Immature natural killer cell (primary cell): Measurements from ENCODE around the gene NGEF. TPM values are rescaled to one million over a fixed set of nuclear protein-coding genes. Genes with fewer than 3 reads are reported as not detected.
A peak's percentile ranks its signal among the peaks of the same experiment; 100 is the strongest.

Experiments used
- DNase-seq, 3 donors: peaks; one replicate each; pipeline ENCODE4 v3.0.0; 2022; ENCODE audit warnings: mixed read lengths in 1 of 3
- H3K27ac Mint-ChIP-seq, 6 donors: one replicate each; pipeline ENCODE4 v1.8.0; 2020; ENCODE audit warnings: mixed read lengths in 6 of 6, mild to moderate bottlenecking in 5 of 6, inconsistent platforms in 4 of 6, moderate library complexity in 3 of 6
- H3K27me3 Mint-ChIP-seq, 3 donors: one replicate each; pipeline ENCODE4 v1.8.0; 2020 to 2021; ENCODE audit warnings: low read depth in 3 of 3, mild to moderate bottlenecking in 3 of 3, mixed read lengths in 3 of 3, moderate library complexity in 3 of 3, inconsistent platforms in 1 of 3
- H3K36me3 Mint-ChIP-seq, 3 donors: one replicate each; pipeline ENCODE4 v1.8.0; 2020; ENCODE audit warnings: mixed read lengths in 3 of 3, inconsistent platforms in 2 of 3, mild to moderate bottlenecking in 2 of 3
- H3K4me1 Mint-ChIP-seq, 2 donors: one replicate each; pipeline ENCODE4 v1.8.0; 2020; ENCODE audit warnings: inconsistent platforms in 2 of 2, mild to moderate bottlenecking in 2 of 2, mixed read lengths in 2 of 2, moderate library complexity in 1 of 2
- H3K4me3 Mint-ChIP-seq, 5 donors: one replicate each; pipeline ENCODE4 v1.8.0; 2020; ENCODE audit warnings: mild to moderate bottlenecking in 5 of 5, mixed read lengths in 5 of 5, inconsistent platforms in 3 of 5, moderate library complexity in 3 of 5
- H3K9me3 Mint-ChIP-seq, 6 donors: one replicate each; pipeline ENCODE4 v1.8.0; 2020; ENCODE audit warnings: mild to moderate bottlenecking in 6 of 6, mixed read lengths in 6 of 6, inconsistent platforms in 4 of 6, moderate library complexity in 3 of 6
- polyA plus RNA-seq, 3 donors: library from polyadenylated mRNA; unstranded; fragments of 300-500 nt; fragmentation: Illumina TruSeq; gene quantifications; one replicate each; pipeline ENCODE4 v1.2.3, GENCODE V29; 2021

NGEF gene, protein sequence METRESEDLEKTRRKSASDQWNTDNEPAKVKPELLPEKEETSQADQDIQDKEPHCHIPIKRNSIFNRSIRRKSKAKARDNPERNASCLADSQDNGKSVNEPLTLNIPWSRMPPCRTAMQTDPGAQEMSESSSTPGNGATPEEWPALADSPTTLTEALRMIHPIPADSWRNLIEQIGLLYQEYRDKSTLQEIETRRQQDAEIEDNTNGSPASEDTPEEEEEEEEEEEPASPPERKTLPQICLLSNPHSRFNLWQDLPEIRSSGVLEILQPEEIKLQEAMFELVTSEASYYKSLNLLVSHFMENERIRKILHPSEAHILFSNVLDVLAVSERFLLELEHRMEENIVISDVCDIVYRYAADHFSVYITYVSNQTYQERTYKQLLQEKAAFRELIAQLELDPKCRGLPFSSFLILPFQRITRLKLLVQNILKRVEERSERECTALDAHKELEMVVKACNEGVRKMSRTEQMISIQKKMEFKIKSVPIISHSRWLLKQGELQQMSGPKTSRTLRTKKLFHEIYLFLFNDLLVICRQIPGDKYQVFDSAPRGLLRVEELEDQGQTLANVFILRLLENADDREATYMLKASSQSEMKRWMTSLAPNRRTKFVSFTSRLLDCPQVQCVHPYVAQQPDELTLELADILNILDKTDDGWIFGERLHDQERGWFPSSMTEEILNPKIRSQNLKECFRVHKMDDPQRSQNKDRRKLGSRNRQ
- not detected for polyA plus RNA-seq

DNA sequence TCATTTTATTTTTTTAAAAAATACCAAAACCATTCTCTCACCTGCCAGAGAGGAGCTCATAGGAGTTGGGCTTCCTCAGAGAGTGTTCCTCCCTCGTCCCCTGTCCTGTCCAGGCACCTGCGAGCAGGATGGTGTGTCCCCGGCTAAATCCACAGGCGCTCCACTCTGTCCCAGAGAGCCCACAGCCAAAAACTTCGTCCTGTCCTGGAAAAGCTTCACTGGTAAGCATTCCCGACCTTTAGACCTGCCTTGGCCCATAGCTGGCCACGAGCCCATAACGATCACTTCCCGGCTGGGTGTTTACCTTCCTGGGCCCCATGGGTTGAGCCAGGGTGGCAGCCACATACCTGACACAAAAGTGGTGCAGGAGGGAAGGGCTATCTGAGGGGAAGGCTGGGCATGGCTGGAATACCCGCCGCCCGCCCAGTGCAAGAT is at the start of gene NGEF:
Gene NGEF, minus strand, starts transcription at position 230 of the 435 bp plus-strand sequence. CDS start 38,366 bp downstream, outside the sequence.
- no peak within 1 kb of the TSS for H3K4me3 Mint-ChIP-seq
- no peaks in the 10 kb centered on the region for H3K9me3 Mint-ChIP-seq
- H3K27ac Mint-ChIP-seq: no peak within 1 kb of the TSS
- DNase-seq: no peak
- peaks cover 2 to 3% (median 3%) of the 10 kb centered on the region in 3 donors for H3K27me3 Mint-ChIP-seq
- no peaks in the 10 kb centered on the region for H3K36me3 Mint-ChIP-seq
- no peaks in the 10 kb centered on the region for H3K4me1 Mint-ChIP-seq

DNA sequence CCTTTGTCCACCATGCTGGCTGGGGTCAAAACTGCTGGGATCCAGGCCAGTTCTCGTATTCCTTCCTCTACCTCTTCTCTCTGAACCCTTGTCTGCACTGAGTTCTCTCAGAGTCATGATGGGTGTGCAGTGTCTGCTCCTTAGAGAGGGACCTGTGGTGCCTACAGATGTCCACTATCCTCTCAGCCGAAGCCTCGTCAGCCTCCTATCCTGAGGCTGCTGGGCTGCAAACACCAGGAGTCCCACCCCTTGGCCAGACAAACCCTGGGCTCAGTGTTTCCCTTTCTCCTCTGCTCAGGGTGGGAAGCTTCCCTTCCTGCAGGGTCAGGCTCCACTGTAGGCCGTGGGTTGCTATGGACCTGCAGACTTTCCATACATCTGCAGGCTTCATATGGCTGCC is 49.4 kb upstream of the NGEF start:
- H3K9me3 Mint-ChIP-seq: no peaks in the 10 kb centered on the region
- H3K27ac Mint-ChIP-seq: peak overlapping the region; percentile 93 to 99 (median 96)
- peaks cover 9 to 15% (median 13%) of the 10 kb centered on the region in 3 donors for H3K36me3 Mint-ChIP-seq
- no peak for DNase-seq
- peak overlapping the region; percentile 85 to 97 (median 92) for H3K4me3 Mint-ChIP-seq
- H3K27me3 Mint-ChIP-seq: peaks cover 8 to 17% (median 15%) of the 10 kb centered on the region in 3 donors
- peaks cover 73 to 76% of the 10 kb centered on the region in 2 donors for H3K4me1 Mint-ChIP-seq

DNA sequence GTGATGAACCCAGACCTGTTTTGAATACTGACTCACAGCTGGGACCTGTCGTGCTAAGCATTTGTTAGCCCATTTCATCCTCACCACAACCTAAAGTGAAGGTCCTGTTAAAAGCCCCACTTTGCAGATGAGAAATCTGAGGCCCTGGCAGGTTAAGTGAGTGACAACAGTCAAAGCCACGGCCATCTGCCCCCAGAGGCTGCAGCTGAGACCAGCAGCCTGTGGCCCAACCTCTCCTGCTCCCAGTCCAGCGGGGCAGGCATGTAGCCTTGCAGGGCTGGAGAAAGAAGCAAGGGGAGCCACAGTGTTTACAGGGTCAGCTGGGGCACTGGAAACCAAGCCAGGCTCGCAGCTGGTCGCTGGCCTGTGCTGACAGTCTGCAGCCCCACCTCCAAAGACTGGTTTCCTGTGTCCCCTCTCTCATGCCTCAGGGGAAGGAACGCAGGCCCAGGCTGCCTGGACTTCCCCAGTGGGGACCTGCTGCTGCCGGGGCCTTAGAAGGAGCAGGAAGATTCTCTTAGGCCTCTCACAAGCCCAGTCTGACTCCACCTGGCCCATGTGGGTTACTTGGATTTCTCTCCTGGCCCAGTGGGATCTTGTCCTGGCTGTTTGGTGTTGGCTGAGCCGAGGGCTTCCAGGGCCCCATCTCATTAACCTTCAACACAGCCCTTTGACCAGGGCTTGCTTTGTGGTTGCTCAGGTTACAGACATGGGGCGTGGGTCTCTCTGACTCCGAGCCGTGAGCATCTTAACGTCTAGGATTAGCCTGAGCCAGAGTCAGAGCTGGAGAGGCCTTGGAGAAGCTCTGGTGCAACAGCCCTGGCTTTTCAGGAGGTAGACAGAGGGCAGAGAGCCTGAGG is 48.8 kb upstream of the NGEF start:
- DNase-seq: peak; percentile 50 to 55 (median 52)
- H3K4me3 Mint-ChIP-seq: peak overlapping the region; percentile 85 to 97 (median 92)

DNA sequence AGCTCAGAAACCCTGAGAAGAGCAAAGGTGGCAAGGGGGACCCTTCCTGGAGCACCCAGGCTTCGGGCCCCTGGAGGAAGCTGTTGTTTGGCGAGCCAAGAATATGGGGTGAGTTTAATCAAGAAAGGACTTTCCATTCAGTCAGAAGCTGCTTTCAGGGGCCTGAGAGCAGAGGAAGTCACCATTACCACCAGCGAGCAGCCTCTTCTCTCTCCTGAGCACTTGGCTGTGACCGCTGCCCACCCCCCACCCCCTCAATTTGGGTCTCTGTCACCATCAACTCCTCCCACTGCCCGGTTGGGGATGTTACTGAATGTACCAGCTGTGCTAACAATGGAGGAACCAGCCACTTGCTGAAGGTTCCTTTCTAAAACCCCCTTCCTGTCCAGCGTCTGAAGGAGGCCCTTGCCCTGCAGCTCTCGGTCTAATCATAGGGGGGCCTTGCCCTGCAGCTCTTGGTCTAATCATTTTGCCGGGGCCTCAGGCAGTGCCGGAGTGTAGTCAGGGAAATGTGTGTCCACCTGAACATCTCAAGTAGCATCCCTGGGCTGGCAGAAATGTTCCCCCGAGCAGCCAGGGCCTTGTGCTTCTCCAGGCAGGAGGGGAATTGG is 48.0 kb upstream of the NGEF start:
- Mint-ChIP-seq H3K27ac (peak overlapping the region; percentile 93 to 99 (median 96)), H3K36me3 (peaks cover 2 to 7% (median 2%) of the 10 kb centered on the region in 3 donors), H3K4me1 (peaks cover 59 to 62% of the 10 kb centered on the region in 2 donors)

More for the DNA sequence above, 48.8 kb upstream of the NGEF start:
- Mint-ChIP-seq H3K4me1 (peaks cover 66 to 70% of the 10 kb centered on the region in 2 donors), H3K27me3 (peaks cover 8 to 17% (median 14%) of the 10 kb centered on the region in 3 donors), H3K9me3 (no peaks in the 10 kb centered on the region), H3K27ac (peak overlapping the region; percentile 93 to 99 (median 96)), H3K36me3 (peaks cover 4 to 9% (median 7%) of the 10 kb centered on the region in 3 donors)

DNA sequence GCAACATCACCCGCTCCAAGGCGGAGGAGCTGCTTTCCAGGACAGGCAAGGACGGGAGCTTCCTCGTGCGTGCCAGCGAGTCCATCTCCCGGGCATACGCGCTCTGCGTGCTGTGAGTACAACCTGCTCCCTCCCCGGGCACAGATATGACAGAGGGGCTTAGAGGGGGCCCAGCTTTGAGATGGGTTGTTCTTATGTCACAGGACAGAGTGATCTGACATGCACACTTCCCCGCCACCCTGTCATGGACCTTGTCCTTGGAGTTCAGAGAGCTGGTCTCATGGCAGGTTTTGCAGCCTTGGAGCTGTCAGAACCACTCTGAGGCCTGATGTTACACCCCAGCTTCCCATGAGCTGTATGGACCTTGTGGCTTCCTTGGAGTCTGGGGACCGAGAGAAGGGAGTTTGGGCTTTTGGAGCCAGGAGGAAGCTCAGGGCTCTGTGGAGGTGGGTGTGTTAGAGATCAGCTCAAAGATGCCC is 47.5 kb upstream of the NGEF start:
- Mint-ChIP-seq H3K4me3 (peak overlapping the region; percentile 85 to 97 (median 92)), H3K9me3 (no peaks in the 10 kb centered on the region), H3K27ac (peak overlapping the region; percentile 93 to 99 (median 96)), H3K4me1 (peaks cover 54 to 59% of the 10 kb centered on the region in 2 donors), H3K27me3 (peaks cover 8 to 17% (median 13%) of the 10 kb centered on the region in 3 donors), H3K36me3 (peaks cover 0 to 6% (median 0%) of the 10 kb centered on the region in 3 donors)
- DNase-seq: no peak

More for the DNA sequence above, 48.0 kb upstream of the NGEF start:
- peaks cover 8 to 17% (median 13%) of the 10 kb centered on the region in 3 donors for H3K27me3 Mint-ChIP-seq
- H3K9me3 Mint-ChIP-seq: no peaks in the 10 kb centered on the region
- peak in 2 of 3 donors; percentile 42 to 50 for DNase-seq
- peak overlapping the region; percentile 85 to 97 (median 92) for H3K4me3 Mint-ChIP-seq

DNA sequence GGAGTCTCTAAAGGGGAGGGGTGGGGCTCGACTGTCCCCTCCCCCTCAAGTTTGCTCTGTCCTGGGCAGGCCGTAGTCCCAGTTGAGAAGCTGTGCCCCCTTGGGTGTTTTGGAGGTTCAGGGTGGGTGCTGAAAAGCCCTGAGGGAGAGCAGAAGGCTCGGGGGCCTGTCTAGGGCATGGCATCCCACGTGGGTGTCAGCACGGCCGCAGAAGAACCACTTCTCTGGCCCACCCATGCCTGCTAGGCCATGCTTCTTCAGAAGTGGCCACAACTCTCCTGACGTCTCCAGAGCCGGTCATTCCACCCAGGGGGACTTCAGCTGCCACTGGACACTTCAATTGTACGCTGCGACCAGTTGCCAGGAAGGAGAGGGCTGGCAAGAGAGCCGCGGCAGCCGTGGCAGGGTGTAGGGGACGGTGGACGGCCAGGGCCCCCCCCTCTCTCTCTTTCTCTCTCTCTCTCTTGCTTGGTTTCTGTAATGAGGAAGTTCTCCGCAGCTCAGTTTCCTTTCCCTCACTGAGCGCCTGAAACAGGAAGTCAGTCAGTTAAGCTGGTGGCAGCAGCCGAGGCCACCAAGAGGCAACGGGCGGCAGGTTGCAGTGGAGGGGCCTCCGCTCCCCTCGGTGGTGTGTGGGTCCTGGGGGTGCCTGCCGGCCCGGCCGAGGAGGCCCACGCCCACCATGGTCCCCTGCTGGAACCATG is 46.9 kb upstream of the NGEF start, which contains the start of gene INPP5D:
Gene INPP5D, plus strand, starts transcription at position 546 of the 704 bp plus-strand sequence. Its CDS starts 137 bp downstream, at position 683.
- Mint-ChIP-seq H3K27me3 (peaks cover 8 to 17% (median 15%) of the 10 kb centered on the region in 3 donors), H3K36me3 (peaks cover 0 to 6% (median 0%) of the 10 kb centered on the region in 3 donors), H3K4me3 (peak within 1 kb of the TSS; percentile 85 to 97 (median 92)), H3K4me1 (peaks cover 48 to 54% of the 10 kb centered on the region in 2 donors), H3K9me3 (no peaks in the 10 kb centered on the region), H3K27ac (peak within 1 kb of the TSS; percentile 93 to 99 (median 96))
- DNase-seq: peak; percentile 81 to 87 (median 86)

DNA sequence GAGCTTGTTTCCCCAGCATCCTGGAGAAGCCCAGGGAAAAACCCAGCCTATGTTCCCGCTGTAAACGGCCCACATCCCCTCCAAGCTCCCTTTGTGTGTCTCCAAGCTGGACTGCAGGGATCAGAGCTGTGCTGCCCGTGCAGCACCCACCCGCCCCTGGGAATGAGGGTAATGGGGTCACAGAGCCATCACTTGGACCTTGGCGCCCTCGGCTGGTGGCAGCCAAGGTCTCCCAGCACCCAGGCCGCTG is 46.4 kb upstream of the NGEF start:
- H3K9me3 Mint-ChIP-seq: no peaks in the 10 kb centered on the region
- H3K27me3 Mint-ChIP-seq: peaks cover 8 to 21% (median 19%) of the 10 kb centered on the region in 3 donors
- H3K27ac Mint-ChIP-seq: peak overlapping the region; percentile 93 to 99 (median 96)
- peak overlapping the region; percentile 85 to 97 (median 92) for H3K4me3 Mint-ChIP-seq
- H3K36me3 Mint-ChIP-seq: peaks cover 0 to 6% (median 0%) of the 10 kb centered on the region in 3 donors
- H3K4me1 Mint-ChIP-seq: peaks cover 46 to 53% of the 10 kb centered on the region in 2 donors
- DNase-seq: no peak

DNA sequence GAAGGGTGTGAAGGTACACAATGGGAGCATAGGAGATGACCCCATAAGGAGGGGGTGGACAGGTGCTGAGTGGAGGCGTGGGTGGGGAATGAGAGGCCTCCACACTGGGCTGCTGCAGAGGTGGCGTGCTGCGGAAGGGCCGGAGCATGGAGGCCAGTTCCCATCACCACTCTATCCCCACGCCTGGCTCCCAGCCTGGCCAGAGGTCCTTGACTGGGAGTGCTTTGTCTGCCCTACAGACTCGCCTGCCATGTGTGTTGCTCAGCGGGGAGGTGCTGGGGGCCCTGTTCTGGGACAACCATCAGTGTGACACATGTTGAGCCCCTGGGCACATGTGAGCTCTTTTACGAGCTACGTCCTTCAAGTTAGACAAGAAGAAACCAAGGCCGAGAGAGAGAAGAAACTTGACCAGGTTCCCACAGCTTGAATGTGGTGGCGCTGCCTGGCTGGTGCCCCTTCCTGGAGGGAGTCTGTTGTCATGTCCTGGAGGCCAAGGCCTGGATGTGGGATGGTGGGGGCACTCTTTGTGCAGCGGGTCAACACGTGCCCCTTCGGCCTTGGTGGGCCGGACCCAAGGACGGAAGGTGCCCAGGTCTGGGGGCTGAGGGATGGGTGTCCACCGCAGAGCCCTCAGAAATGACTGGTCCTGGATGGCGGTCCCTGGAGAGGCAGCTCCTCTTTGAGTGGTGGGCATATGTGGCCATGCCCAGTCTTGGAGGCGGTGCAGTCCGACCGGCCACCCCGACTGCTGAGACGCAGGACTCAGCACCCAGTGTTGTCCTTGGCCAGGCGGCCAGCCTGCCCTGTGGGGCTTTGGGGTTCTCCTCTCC is 45.9 kb upstream of the NGEF start:
- Mint-ChIP-seq H3K9me3 (no peaks in the 10 kb centered on the region), H3K4me1 (peaks cover 46 to 51% of the 10 kb centered on the region in 2 donors), H3K27me3 (peaks cover 8 to 21% (median 21%) of the 10 kb centered on the region in 3 donors), H3K27ac (peak overlapping the region; percentile 93 to 99 (median 96)), H3K36me3 (peaks cover 0 to 6% (median 0%) of the 10 kb centered on the region in 3 donors), H3K4me3 (peak overlapping the region; percentile 80 to 97 (median 86))
- no peak for DNase-seq

DNA sequence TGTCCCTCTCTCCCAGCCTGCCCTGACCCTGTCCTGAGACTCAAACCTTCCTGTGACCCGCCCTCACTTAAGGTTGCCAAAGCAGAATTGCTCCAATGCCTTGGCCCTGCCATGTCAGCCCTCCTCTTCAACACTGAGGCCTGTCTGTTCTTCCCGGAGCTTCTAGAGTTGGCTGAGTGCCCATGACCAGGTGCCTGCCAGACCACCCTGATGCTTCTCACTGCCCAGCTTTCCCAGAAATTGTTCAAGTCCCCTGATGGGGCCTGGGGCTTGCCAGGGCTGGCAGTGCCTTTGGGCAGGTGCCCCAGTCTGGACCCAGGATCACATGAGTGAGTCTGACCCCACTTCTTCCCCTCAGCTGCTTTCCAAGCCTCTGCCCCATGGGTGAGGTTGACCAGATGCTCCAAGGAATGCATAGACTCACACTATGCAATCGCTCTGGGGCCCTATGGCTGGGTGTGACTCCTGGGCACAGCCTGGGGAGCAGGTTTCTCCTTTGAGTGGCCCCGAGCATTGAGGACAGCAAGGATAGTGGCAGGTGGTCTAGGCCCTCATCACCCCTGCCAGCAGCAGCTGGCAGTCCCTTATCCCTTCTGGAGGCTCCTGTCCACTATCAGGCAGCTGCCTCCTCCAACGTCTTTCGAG is 44.0 kb upstream of the NGEF start:
- DNase-seq: no peak
- Mint-ChIP-seq H3K4me3 (peak overlapping the region in 1 of 5 donors; percentile 15), H3K4me1 (peaks cover 36 to 37% of the 10 kb centered on the region in 2 donors), H3K27me3 (peaks cover 10 to 21% (median 21%) of the 10 kb centered on the region in 3 donors), H3K27ac (peak overlapping the region in 4 of 6 donors; percentile 12 to 78 (median 44)), H3K36me3 (no peaks in the 10 kb centered on the region), H3K9me3 (no peaks in the 10 kb centered on the region)

DNA sequence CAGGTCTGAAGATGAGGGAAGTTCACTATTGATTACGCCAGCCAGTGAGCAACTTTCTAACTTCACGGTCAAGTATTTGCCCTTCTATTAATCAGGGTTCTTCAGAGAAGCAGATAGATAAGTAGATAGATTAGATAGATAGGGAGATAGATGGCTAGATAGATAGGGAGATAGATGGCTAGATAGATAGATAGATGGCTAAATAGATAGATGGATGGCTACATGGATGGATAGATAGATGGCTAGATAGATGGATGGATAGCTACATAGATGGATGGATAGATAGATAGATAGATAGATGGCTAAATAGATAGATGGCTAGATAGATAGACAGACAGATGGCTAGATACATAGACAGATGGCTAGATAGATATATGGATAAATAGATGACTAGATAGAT is 42.3 kb upstream of the NGEF start:
- H3K27ac Mint-ChIP-seq: no peak overlapping the region
- H3K36me3 Mint-ChIP-seq: no peaks in the 10 kb centered on the region
- no peaks in the 10 kb centered on the region for H3K9me3 Mint-ChIP-seq
- no peak overlapping the region for H3K4me3 Mint-ChIP-seq
- DNase-seq: no peak
- peaks cover 9 to 18% (median 10%) of the 10 kb centered on the region in 3 donors for H3K27me3 Mint-ChIP-seq
- H3K4me1 Mint-ChIP-seq: peaks cover 33 to 37% of the 10 kb centered on the region in 2 donors
